Adrenal gland (tissue), 12 donors: ENCODE measurements around the gene CYBC1. TPM values are rescaled to one million over a fixed set of nuclear protein-coding genes. Genes with fewer than 3 reads are reported as not detected.
A peak's percentile ranks its signal among the peaks of the same experiment; 100 is the strongest.

Source experiments
- DNase-seq, 7 donors: peaks; one replicate each; pipeline ENCODE4 v3.0.0-alpha.2; 2019 to 2020
- H3K27ac ChIP-seq, 5 donors: fragments of 200-600 bp; sonication (generic) in 4 of 5; 1 replicate in 3 of 5; 2 replicates in 2 of 5; pipeline versions ENCODE4 v1.5.1 to v1.8.0; 2016 to 2020; ENCODE audit warnings: mild to moderate bottlenecking in 1 of 5
- H3K27me3 ChIP-seq: fragments of 200-600 bp; 2 replicates; pipeline ENCODE4 v1.8.0; 2021
- H3K36me3 ChIP-seq, 2 donors: fragments of 200-600 bp; replicated peaks in 1 of 2; 1 replicate in 1 of 2; 2 replicates in 1 of 2; pipeline versions ENCODE4 v1.5.1 to v1.8.0; 2018 to 2022
- H3K4me1 ChIP-seq, 2 donors: fragments of 200-600 bp; replicated peaks in 1 of 2; 1 replicate in 1 of 2; 2 replicates in 1 of 2; pipeline versions ENCODE4 v1.5.1 to v1.8.0; 2018 to 2021
- H3K4me3 ChIP-seq, 4 donors: fragments of 200-600 bp; sonication (generic) in 3 of 4; one replicate each; pipeline ENCODE4 v1.5.1; 2016 to 2018
- H3K9me3 ChIP-seq, 3 donors: fragments of 200-600 bp; sonication (generic) in 1 of 3; replicated peaks in 1 of 3; 1 replicate in 2 of 3; 2 replicates in 1 of 3; pipeline versions ENCODE4 v1.5.1 to v1.8.0; 2016 to 2021
- CTCF ChIP-seq, 6 experiments: fragments of 450-650 bp in 4 of 6; fragments of 200-600 bp in 2 of 6; sonication (generic) in 1 of 6; IDR thresholded peaks; 1 replicate in 5 of 6; 2 replicates in 1 of 6; pipeline versions ENCODE4 v1.5.1 to v1.8.0; 2016 to 2021; ENCODE audit warnings: antibody characterized with exemption in 6 of 6, mild to moderate bottlenecking in 2 of 6, moderate library complexity in 1 of 6
- POLR2A ChIP-seq, 2 donors: fragments of 450-650 bp; IDR thresholded peaks; one replicate each; pipeline ENCODE4 v1.6.1; 2017; ENCODE audit warnings: antibody characterized with exemption in 2 of 2, mild to moderate bottlenecking in 2 of 2, moderate library complexity in 1 of 2
- WGBS, 4 donors: extraction: QIAGEN DNeasy Blood & Tissue Kit in 2 of 4; methylation state at CpG; one replicate each; pipeline versions ENCODE4 v1.1.5 to v1.1.7; 2013 to 2017; 5-methylcytosine and 5-hydroxymethylcytosine counted together
- intact Hi-C, 2 donors: fragments of 100-400 bp; cut with DNase I; formaldehyde crosslinking; loops; one replicate each; pipeline versions ENCODE4 v1.14.1 to v1.15.0; 2022 to 2023
- polyA plus RNA-seq, 3 donors: library from polyadenylated mRNA; stranded (reverse); fragments of 200-250 nt in 2 of 3; fragments of 350-450 nt in 1 of 3; fragmentation: Illumina TruSeq in 1 of 3; extraction: RNeasy Lipid Tissue Mini Kit (QIAGEN cat#74804) in 1 of 3; gene quantifications; one replicate each; pipeline ENCODE4 v1.2.3, GENCODE V29; 2013 to 2014
- total RNA-seq, 9 donors: library from RNA; depleted of rRNA in 4 of 9; stranded (reverse); fragments of >200 nt in 4 of 9; fragments of 120-200 nt in 1 of 9; fragmentation: NEBNext Ultra II Directional in 1 of 9; extraction: Animal tissue kit (Norgen Biotek cat#: 25700) in 1 of 9; gene quantifications; one replicate each; pipeline versions ENCODE4 v1.1.0 to v1.2.4, GENCODE V29; 2013 to 2023
- donor health status: healthy with polysubstance abuse.
- donor health status: Bipolar disorder and iron deficiency.
- donor health status: DM: yes; HTN: yes; CAD: no.
- donor health status: DM: no; HTN: no; CAD: no.
- donor health status: DM: no; HTN: no; CAD: no.
- donor health status: DM: yes; HTN: yes; CAD: no.

Gene CYBC1
- total and polyA plus RNA-seq, 12 donors, result 34.6 to 160 (median 69.9) TPM

- peak overlapping the region in 2 of 4 donors; percentile 46 to 62 for H3K4me3 ChIP-seq
- no peaks in the 10 kb centered on the region for H3K9me3 ChIP-seq
- peaks cover 5 to 33% of the 10 kb centered on the region in 2 donors for H3K4me1 ChIP-seq
- intact Hi-C loops, result no loop called here
- no peaks in the 10 kb centered on the region for H3K36me3 ChIP-seq
- H3K27ac ChIP-seq, result peak overlapping the region in 4 of 5 donors; percentile 68 to 87 (median 78)
- H3K27me3 ChIP-seq, result no peaks in the 10 kb centered on the region
- DNase-seq, result peak; percentile 96 to 98 (median 98)
- 11 to 36% (median 22%) methylated on average over 3 to 83 of the region's 83 CpGs for whole genome bisulfite sequencing, 4 donors
- TF ChIP-seq CTCF (IDR thresholded peaks at IDR 0.05), result no peak
- peak; percentile 53 to 70 for TF ChIP-seq POLR2A (IDR thresholded peaks at IDR 0.05)
These were observed 46.2 kb upstream of the CYBC1 start for GRCh38 chr17:82496529-82497434.

- H3K4me1 ChIP-seq, result peaks cover 5 to 33% of the 10 kb centered on the region in 2 donors
- no peak overlapping the region for H3K4me3 ChIP-seq
- DNase-seq, result peak in 1 of 7 donors; percentile 21
- no peaks in the 10 kb centered on the region for H3K36me3 ChIP-seq
- no peaks in the 10 kb centered on the region for H3K27me3 ChIP-seq
- H3K27ac ChIP-seq, result peak overlapping the region in 2 of 5 donors; percentile 68 to 84
- WGBS, 4 donors, result 73 to 89% (median 82%) methylated on average over 11 to 12 of the region's 12 CpGs
- intact Hi-C loops, result no loop called here
- TF ChIP-seq POLR2A (IDR thresholded peaks at IDR 0.05) (no peak), CTCF (IDR thresholded peaks at IDR 0.05) (no peak)
- H3K9me3 ChIP-seq, result no peaks in the 10 kb centered on the region
These were observed 45.4 kb upstream of the CYBC1 start for GRCh38 chr17:82495844-82496528.

GRCh38 chr17:82494236-82495055, 43.9 kb upstream of the CYBC1 start:
- Histone ChIP-seq H3K27ac (peak overlapping the region in 4 of 5 donors; percentile 54 to 82 (median 69)), H3K4me3 (no peak overlapping the region), H3K9me3 (no peaks in the 10 kb centered on the region), H3K4me1 (peaks cover 5 to 33% of the 10 kb centered on the region in 2 donors), H3K36me3 (no peaks in the 10 kb centered on the region), H3K27me3 (no peaks in the 10 kb centered on the region)
- no peak for TF ChIP-seq POLR2A (IDR thresholded peaks at IDR 0.05)
- peak; percentile 75 to 99 (median 99) for TF ChIP-seq CTCF (IDR thresholded peaks at IDR 0.05)
- DNase-seq, result peak; percentile 92 to 97 (median 94)
- intact Hi-C loops, result no loop called here
- WGBS, 4 donors, result 4 to 6% (median 5%) methylated on average over 15 to 17 of the region's 17 CpGs
